ENCODE measurements around the gene BACH2. TPM values are rescaled to one million over a fixed set of nuclear protein-coding genes. Genes with fewer than 3 reads are reported as not detected.

BACH2 gene
- total RNA-seq, 1 donor from 2014 or later = 7.7 TPM

GRCh38 chr6:90298459-90299053, 1.9 kb upstream of the BACH2 start:
- Histone ChIP-seq H3K4me3 (no peak overlapping the region), H3K4me1 (peaks cover 2 to 10% of the 10 kb centered on the region in 2 donors), H3K27me3 (no peaks in the 10 kb centered on the region), H3K9me3 (no peaks in the 10 kb centered on the region), H3K36me3 (no peaks in the 10 kb centered on the region), H3K27ac (peak overlapping the region; percentile 91 to 95)
- TF ChIP-seq CTCF (IDR thresholded peaks at IDR 0.05) = no peak
- no peak for DNase-seq (ENCODE audit: low spot score in 2 of 2)
- intact Hi-C loops (cut with DNase I) = loop anchor here (5.0 kb wide), 4 partner anchors 94 to 356 kb away; partner anchors contain the start of gene MAP3K7

GRCh38 chr6:90297867-90298381, 1.3 kb upstream of the BACH2 start:
- H3K9me3 ChIP-seq = no peaks in the 10 kb centered on the region
- no peaks in the 10 kb centered on the region for H3K36me3 ChIP-seq
- DNase-seq (ENCODE audit: low spot score in 2 of 2) = no peak
- no peaks in the 10 kb centered on the region for H3K27me3 ChIP-seq
- H3K4me3 ChIP-seq = no peak overlapping the region
- peak overlapping the region; percentile 91 to 95 for H3K27ac ChIP-seq
- H3K4me1 ChIP-seq = peaks cover 2 to 10% of the 10 kb centered on the region in 2 donors
- TF ChIP-seq CTCF (IDR thresholded peaks at IDR 0.05) = no peak
- intact Hi-C loops (cut with DNase I) = loop anchor here (2.0 to 5.0 kb wide), 7 partner anchors 71 to 469 kb away; partner anchors contain the start of genes CASP8AP2 and MAP3K7

- Histone ChIP-seq H3K4me1 (peaks cover 2 to 10% of the 10 kb centered on the region in 2 donors), H3K4me3 (peak overlapping the region; percentile 87 to 94), H3K27ac (peak overlapping the region; percentile 91 to 95), H3K9me3 (no peaks in the 10 kb centered on the region), H3K36me3 (no peaks in the 10 kb centered on the region), H3K27me3 (no peaks in the 10 kb centered on the region)
- intact Hi-C loops (cut with DNase I) = loop anchor here (2.0 to 5.0 kb wide), 7 partner anchors 72 to 468 kb away; partner anchors contain the start of genes CASP8AP2 and MAP3K7
- no peak for TF ChIP-seq CTCF (IDR thresholded peaks at IDR 0.05)
- peak in 1 of 2 donors; percentile 65 for DNase-seq (ENCODE audit: low spot score in 2 of 2)
Observed at GRCh38 chr6:90297115-90297866, 648 bp upstream of the BACH2 start.

GRCh38 chr6:90295854-90296340, 746 bp downstream of the BACH2 start:
- TF ChIP-seq CTCF (IDR thresholded peaks at IDR 0.05) = peak in 1 of 3 experiments; percentile 8
- no peaks in the 10 kb centered on the region for H3K36me3 ChIP-seq
- H3K4me1 ChIP-seq = peaks cover 2 to 10% of the 10 kb centered on the region in 2 donors
- H3K4me3 ChIP-seq = peak overlapping the region; percentile 87 to 94
- no peaks in the 10 kb centered on the region for H3K9me3 ChIP-seq
- peak overlapping the region; percentile 91 to 95 for H3K27ac ChIP-seq
- no peaks in the 10 kb centered on the region for H3K27me3 ChIP-seq
- intact Hi-C loops (cut with DNase I) = loop anchor here (1.0 to 5.0 kb wide), 10 partner anchors 73 to 467 kb away; partner anchors contain the start of genes CASP8AP2 and MAP3K7
- DNase-seq (ENCODE audit: low spot score in 2 of 2) = peak in 1 of 2 donors; percentile 88

- no peaks in the 10 kb centered on the region for H3K9me3 ChIP-seq
- DNase-seq (ENCODE audit: low spot score in 2 of 2) = peak in 1 of 2 donors; percentile 74
- peak overlapping the region; percentile 91 to 95 for H3K27ac ChIP-seq
- peak; percentile 32 to 44 (median 41) for TF ChIP-seq CTCF (IDR thresholded peaks at IDR 0.05)
- H3K36me3 ChIP-seq = no peaks in the 10 kb centered on the region
- intact Hi-C loops (cut with DNase I) = loop anchor here (2.0 to 5.0 kb wide), 5 partner anchors 97 to 353 kb away; partner anchors contain the start of gene MAP3K7
- peaks cover 2 to 10% of the 10 kb centered on the region in 2 donors for H3K4me1 ChIP-seq
- H3K27me3 ChIP-seq = no peaks in the 10 kb centered on the region
- peak overlapping the region; percentile 87 to 94 for H3K4me3 ChIP-seq
Observed at GRCh38 chr6:90294989-90295853, 1.4 kb downstream of the BACH2 start.

Measured in ascending aorta (tissue), 2 donors.